IMR-90 (cell line): ENCODE results near the gene EEF2K. TPM values are rescaled to one million over a fixed set of nuclear protein-coding genes. Genes with fewer than 3 reads are reported as not detected.

Experiments
- ATAC-seq: fragments of 200-7000 bp; cut with Tn5 transposase; 2 replicates; pipeline ENCODE4 v1.9.1; 2020; ENCODE audit warnings: low read depth, mild to moderate bottlenecking, moderate library complexity
- BruUV-seq: library from RNA; stranded (reverse); fragments of 400-500 nt; replicated peaks from 2 replicates; lab custom pipeline; 2021; lab: Mats Ljungman, UMichigan
- CTCF ChIA-PET: fragments of 300-600 bp; formaldehyde crosslinking; extraction: SDS; loops from one replicate; lab custom pipeline; 2021; ENCODE audit warnings: antibody characterized with exemption; lab: Yijun Ruan, JAX
- POLR2A ChIA-PET: fragments of 300-600 bp; sonication (Branson Sonifier 250); formaldehyde crosslinking; loops from one replicate; lab custom pipeline; 2022; ENCODE audit warnings: antibody characterized with exemption; ENCODE audit not compliant: unreplicated experiment; lab: Charles Lee
- DNase-seq: peaks from one replicate; pipeline ENCODE4 v3.0.0; 2013
- H2AFZ ChIP-seq: replicated peaks from 2 replicates; pipeline ENCODE3; 2013; ENCODE audit warnings: low read length, mild to moderate bottlenecking; ENCODE audit not compliant: poor library complexity
- H2AK5ac ChIP-seq: 2 replicates; pipeline ENCODE4 v1.6.1; 2013; ENCODE audit warnings: low read depth, low read length, inconsistent platforms
- H2AK9ac ChIP-seq: replicated peaks from 2 replicates; pipeline ENCODE3; 2013; ENCODE audit warnings: mild to moderate bottlenecking, low read depth, low read length, moderate library complexity; ENCODE audit not compliant: poor library complexity
- H2BK120ac ChIP-seq: 2 replicates; pipeline ENCODE4 v1.6.1; 2013; ENCODE audit warnings: low read depth, low read length, inconsistent platforms
- H2BK15ac ChIP-seq: 3 replicates; pipeline ENCODE4 v1.6.1; 2013; ENCODE audit warnings: low read depth, low read length, inconsistent platforms
- H2BK20ac ChIP-seq: 2 replicates; pipeline ENCODE4 v1.6.1; 2013; ENCODE audit warnings: low read depth, mild to moderate bottlenecking, inconsistent platforms, low read length, moderate library complexity
- H2BK5ac ChIP-seq: 2 replicates; pipeline ENCODE4 v1.6.1; 2013; ENCODE audit warnings: mild to moderate bottlenecking, low read depth, low read length, inconsistent platforms; ENCODE audit not compliant: poor library complexity, severe bottlenecking
- H3K14ac ChIP-seq: replicated peaks from 2 replicates; pipeline ENCODE4 v1.6.1; 2013; ENCODE audit warnings: low read depth, low read length, inconsistent platforms
- H3K18ac ChIP-seq: 2 replicates; pipeline ENCODE4 v1.6.1; 2013; ENCODE audit warnings: low read depth, low read length, control low read depth
- H3K23ac ChIP-seq: 2 replicates; pipeline ENCODE4 v1.6.1; 2013; ENCODE audit warnings: low read depth, low read length, inconsistent platforms
- H3K27ac ChIP-seq: 2 replicates; pipeline ENCODE4 v1.5.1; 2013; ENCODE audit warnings: mild to moderate bottlenecking, control low read depth, low read length; ENCODE audit not compliant: insufficient read depth
- H3K27me3 ChIP-seq: 2 replicates; pipeline ENCODE4 v1.6.1; 2013; ENCODE audit warnings: low read length; ENCODE audit not compliant: control insufficient read depth, insufficient read depth
- H3K36me3 ChIP-seq: 2 replicates; pipeline ENCODE4 v1.6.1; 2013; ENCODE audit warnings: low read length, mixed read lengths; ENCODE audit not compliant: control insufficient read depth, insufficient read depth
- H3K4ac ChIP-seq: 2 replicates; pipeline ENCODE4 v1.6.1; 2013; ENCODE audit warnings: low read depth, low read length, inconsistent platforms
- H3K4me1 ChIP-seq: 2 replicates; pipeline ENCODE4 v1.6.1; 2013; ENCODE audit warnings: low read length, mixed read lengths; ENCODE audit not compliant: control insufficient read depth, insufficient read depth
- H3K4me2 ChIP-seq: 2 replicates; pipeline ENCODE4 v1.6.1; 2013; ENCODE audit warnings: low read depth, mild to moderate bottlenecking, control low read depth, low read length, moderate library complexity
- H3K4me3 ChIP-seq: 2 replicates; pipeline ENCODE4 v1.5.1; 2013; ENCODE audit warnings: low read depth, mild to moderate bottlenecking, control low read depth, low read length, moderate library complexity; ENCODE audit not compliant: insufficient read depth
- H3K56ac ChIP-seq: 2 replicates; pipeline ENCODE4 v1.6.1; 2013; ENCODE audit warnings: low read length, inconsistent platforms; ENCODE audit not compliant: insufficient read depth; ENCODE audit errors: extremely low read depth
- H3K79me1 ChIP-seq, 2 experiments: 2 replicates each; pipeline ENCODE4 v1.6.1; 2013; ENCODE audit warnings: low read length in 2 of 2, inconsistent platforms in 1 of 2, low read depth in 1 of 2
- H3K9ac ChIP-seq: 2 replicates; pipeline ENCODE4 v1.6.1; 2013; ENCODE audit warnings: low read depth, low read length, control low read depth
- H3K9me1 ChIP-seq: 2 replicates; pipeline ENCODE4 v1.6.1; 2013; ENCODE audit warnings: low read length, inconsistent platforms; ENCODE audit not compliant: insufficient read depth
- H3K9me3 ChIP-seq: 2 replicates; pipeline ENCODE4 v1.6.1; 2013; ENCODE audit warnings: low read length; ENCODE audit not compliant: control insufficient read depth, insufficient read depth
- H4K20me1 ChIP-seq: 2 replicates; pipeline ENCODE4 v1.6.1; 2013; ENCODE audit warnings: low read length, inconsistent platforms; ENCODE audit not compliant: insufficient read depth
- H4K5ac ChIP-seq: 2 replicates; pipeline ENCODE4 v1.6.1; 2013; ENCODE audit warnings: mild to moderate bottlenecking, low read depth, low read length, control low read depth
- H4K8ac ChIP-seq, 2 experiments: 2 replicates each; pipeline ENCODE4 v1.6.1; 2013; ENCODE audit warnings: low read depth in 2 of 2, low read length in 2 of 2, control low read depth in 1 of 2, inconsistent platforms in 1 of 2
- H4K91ac ChIP-seq: 2 replicates; pipeline ENCODE4 v1.6.1; 2013; ENCODE audit warnings: low read depth, low read length, inconsistent platforms; ENCODE audit not compliant: insufficient read depth
- BHLHE40 ChIP-seq: fragments of 150-350 bp; IDR thresholded peaks from 2 replicates; pipeline ENCODE4 v1.6.1; 2016; ENCODE audit warnings: mild to moderate bottlenecking, low read depth, low read length
- CEBPB ChIP-seq: IDR thresholded peaks from 2 replicates; pipeline ENCODE4 v1.6.1; 2012; ENCODE audit warnings: low read depth, low read length, improper control_type of control experiment
- CHD1 ChIP-seq: IDR thresholded peaks from 2 replicates; pipeline ENCODE4 v1.6.1; 2012; ENCODE audit warnings: low read depth, low read length, improper control_type of control experiment
- FOS ChIP-seq: fragments of 150-350 bp; IDR thresholded peaks from 2 replicates; pipeline ENCODE4 v1.6.1; 2016; ENCODE audit warnings: low read depth, low read length
- MAZ ChIP-seq: IDR thresholded peaks from 2 replicates; pipeline ENCODE4 v1.6.1; 2012; ENCODE audit warnings: low read depth, mild to moderate bottlenecking, low read length, improper control_type of control experiment, moderate library complexity, borderline replicate concordance
- MXI1 ChIP-seq: IDR thresholded peaks from 2 replicates; pipeline ENCODE4 v1.6.1; 2012; ENCODE audit warnings: low read depth, mild to moderate bottlenecking, low read length, moderate library complexity, borderline replicate concordance
- NFE2L2 ChIP-seq: fragments of 150-350 bp; IDR thresholded peaks from 2 replicates; pipeline ENCODE4 v1.6.1; 2016; ENCODE audit warnings: low read depth, mild to moderate bottlenecking, low read length
- POLR2A ChIP-seq: IDR thresholded peaks from 2 replicates; pipeline ENCODE4 v1.6.1; 2012; ENCODE audit warnings: mild to moderate bottlenecking, low read depth, low read length
- RAD21 ChIP-seq: IDR thresholded peaks from 2 replicates; pipeline ENCODE4 v1.6.1; 2012; ENCODE audit warnings: low read length, improper control_type of control experiment
- RCOR1 ChIP-seq: IDR thresholded peaks from 2 replicates; pipeline ENCODE4 v1.6.1; 2012; ENCODE audit warnings: mild to moderate bottlenecking, low read length, improper control_type of control experiment; ENCODE audit not compliant: insufficient replicate concordance
- RFX5 ChIP-seq: IDR thresholded peaks from 2 replicates; pipeline ENCODE4 v1.8.0; 2012; ENCODE audit warnings: low read depth, mild to moderate bottlenecking, low read length, moderate library complexity
- SMC3 ChIP-seq: fragments of 150-350 bp; IDR thresholded peaks from 2 replicates; pipeline ENCODE4 v1.6.1; 2016; ENCODE audit warnings: low read depth, mild to moderate bottlenecking, antibody characterized with exemption, low read length, moderate library complexity
- WGBS, 2 experiments: methylation state at CpG; one replicate each; pipeline versions ENCODE4 v1.1.5 to v1.1.7; 2013; ENCODE audit warnings: missing lambda C conversion rate in 2 of 2; ENCODE audit not compliant: insufficient read length in 1 of 2; ENCODE audit errors: extremely low coverage in 2 of 2; 5-methylcytosine and 5-hydroxymethylcytosine counted together
- dilution Hi-C: fragments of 300-500 bp; cut with HindIII; formaldehyde crosslinking; loops from one replicate; pipeline ENCODE4 v1.14.3; 2018; ENCODE audit warnings: low sequenced_read_pairs; ENCODE audit not compliant: unreplicated experiment
- in situ Hi-C: fragments of 300-500 bp; cut with MboI; formaldehyde crosslinking; loops from 3 replicates; pipeline ENCODE4 v1.14.3; 2019; ENCODE audit warnings: low sequenced_read_pairs, inconsistent platforms, mixed read lengths
- intact Hi-C: fragments of 100-400 bp; cut with micrococcal nuclease; formaldehyde crosslinking; loops from 2 replicates; pipeline ENCODE4 v1.10.0; 2022
- polyA plus RNA-seq, 3 experiments: library from polyadenylated mRNA; depleted of rRNA; stranded (reverse); fragments of >200 nt; gene quantifications; 2 replicates each; pipeline ENCODE4 v1.2.3, GENCODE V29; 2012; ENCODE audit warnings: low replicate concordance in 1 of 3
- total RNA-seq: library from RNA; depleted of rRNA; stranded (reverse); fragments of >200 nt; gene quantifications from 2 replicates; pipeline ENCODE4 v1.2.3, GENCODE V29; 2012
- TF ChIP-seq, protein P1 (sequence below): fragments of 150-350 bp; IDR thresholded peaks from 2 replicates; pipeline ENCODE4 v1.6.1; 2017; ENCODE audit warnings: mild to moderate bottlenecking, antibody characterized with exemption, low read length, low read depth
- TF ChIP-seq, protein P2 (sequence below): conservative IDR thresholded peaks from 2 replicates; pipeline ENCODE4 v1.5.1; 2012; ENCODE audit warnings: mild to moderate bottlenecking, low read depth, low read length, improper control_type of control experiment

EEF2K gene
- total and polyA plus RNA-seq, 2 of the 4 experiments (the other 2 are of a cell fraction), result 9.7 to 16.5 TPM

GRCh38 chr16:22316411-22316811 lies 110.3 kb downstream of the EEF2K start (continued):
- TF ChIP-seq MXI1 (no peak), CEBPB (no peak), CHD1 (no peak)

DNA sequence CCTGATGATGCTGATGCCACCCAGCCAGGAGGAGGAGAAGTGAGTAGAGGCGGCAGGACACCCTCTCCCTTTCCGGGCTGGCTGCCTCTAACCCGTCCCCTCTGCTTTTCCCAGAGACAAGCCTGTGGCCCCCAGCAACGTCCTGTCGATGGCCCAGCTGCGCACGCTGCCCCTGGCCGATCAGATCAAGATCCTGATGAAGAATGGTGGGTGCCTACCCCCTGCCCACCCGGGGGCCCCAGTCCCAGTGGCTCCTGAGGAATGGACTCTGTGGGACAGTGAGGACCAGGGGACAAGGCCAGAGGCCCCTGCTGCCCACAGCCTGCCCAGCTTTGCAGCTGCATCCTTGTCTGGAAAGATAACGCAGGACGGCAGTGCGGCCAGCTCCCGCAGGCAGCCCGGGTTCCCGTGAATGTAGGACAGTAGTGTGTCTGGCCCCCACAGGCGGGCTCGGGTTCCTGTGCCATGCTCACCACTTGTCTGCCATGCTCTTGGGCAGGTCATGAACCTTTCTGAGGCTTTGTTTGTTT lies 111.0 kb downstream of the EEF2K start:
- Histone ChIP-seq H3K4me3 (no peak overlapping the region), H3K27ac (no peak overlapping the region), H3K36me3 (peaks cover 48% of the 10 kb centered on the region), H3K14ac (no peak overlapping the region), H3K9me1 (no peaks in the 10 kb centered on the region), H4K8ac (no peak overlapping the region), H3K4me1 (no peaks in the 10 kb centered on the region), H2BK120ac (no peak overlapping the region), H3K9ac (no peak overlapping the region), H3K79me1 (peaks cover 0 to 13% of the 10 kb centered on the region in 2 experiments; a peak in 2 of 4 replicates), H2AFZ (no peak overlapping the region), H2BK5ac (no peak overlapping the region), H2BK20ac (no peak overlapping the region), H3K18ac (no peak overlapping the region), H2BK15ac (no peak overlapping the region), H4K20me1 (peaks cover 15% of the 10 kb centered on the region), H3K9me3 (no peaks in the 10 kb centered on the region), H2AK9ac (no peak overlapping the region), H4K5ac (no peak overlapping the region), H2AK5ac (no peak overlapping the region), H3K27me3 (no peaks in the 10 kb centered on the region), H4K91ac (no peak overlapping the region), H3K23ac (no peak overlapping the region), H3K4ac (no peak overlapping the region), H3K56ac (no peak overlapping the region), H3K4me2 (no peak overlapping the region)
- no TSS peak for BruUV-seq
- no peak for TF ChIP-seq MAZ
- no peak for TF ChIP-seq MXI1
- TF ChIP-seq NFE2L2, result no peak
- no peak for TF ChIP-seq POLR2A
- TF ChIP-seq RCOR1, result no peak
- TF ChIP-seq CEBPB, result no peak
- TF ChIP-seq, protein P1, sequence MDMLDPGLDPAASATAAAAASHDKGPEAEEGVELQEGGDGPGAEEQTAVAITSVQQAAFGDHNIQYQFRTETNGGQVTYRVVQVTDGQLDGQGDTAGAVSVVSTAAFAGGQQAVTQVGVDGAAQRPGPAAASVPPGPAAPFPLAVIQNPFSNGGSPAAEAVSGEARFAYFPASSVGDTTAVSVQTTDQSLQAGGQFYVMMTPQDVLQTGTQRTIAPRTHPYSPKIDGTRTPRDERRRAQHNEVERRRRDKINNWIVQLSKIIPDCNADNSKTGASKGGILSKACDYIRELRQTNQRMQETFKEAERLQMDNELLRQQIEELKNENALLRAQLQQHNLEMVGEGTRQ, result no peak
- no peak for TF ChIP-seq BHLHE40
- no peak for TF ChIP-seq RAD21
- no peak for TF ChIP-seq RFX5
- TF ChIP-seq FOS, result no peak
- TF ChIP-seq, protein P2, sequence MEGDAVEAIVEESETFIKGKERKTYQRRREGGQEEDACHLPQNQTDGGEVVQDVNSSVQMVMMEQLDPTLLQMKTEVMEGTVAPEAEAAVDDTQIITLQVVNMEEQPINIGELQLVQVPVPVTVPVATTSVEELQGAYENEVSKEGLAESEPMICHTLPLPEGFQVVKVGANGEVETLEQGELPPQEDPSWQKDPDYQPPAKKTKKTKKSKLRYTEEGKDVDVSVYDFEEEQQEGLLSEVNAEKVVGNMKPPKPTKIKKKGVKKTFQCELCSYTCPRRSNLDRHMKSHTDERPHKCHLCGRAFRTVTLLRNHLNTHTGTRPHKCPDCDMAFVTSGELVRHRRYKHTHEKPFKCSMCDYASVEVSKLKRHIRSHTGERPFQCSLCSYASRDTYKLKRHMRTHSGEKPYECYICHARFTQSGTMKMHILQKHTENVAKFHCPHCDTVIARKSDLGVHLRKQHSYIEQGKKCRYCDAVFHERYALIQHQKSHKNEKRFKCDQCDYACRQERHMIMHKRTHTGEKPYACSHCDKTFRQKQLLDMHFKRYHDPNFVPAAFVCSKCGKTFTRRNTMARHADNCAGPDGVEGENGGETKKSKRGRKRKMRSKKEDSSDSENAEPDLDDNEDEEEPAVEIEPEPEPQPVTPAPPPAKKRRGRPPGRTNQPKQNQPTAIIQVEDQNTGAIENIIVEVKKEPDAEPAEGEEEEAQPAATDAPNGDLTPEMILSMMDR, result no peak
- TF ChIP-seq SMC3, result no peak
- DNase-seq (no peak), ATAC-seq (no peak)
- intact Hi-C loops (no loop called here), dilution Hi-C loops (no loop called here), in situ Hi-C loops (no loop called here)
- ChIA-PET POLR2A (no interaction called here), CTCF (no interaction called here)
- 80% methylated on average over 14 of the region's 17 CpGs; no CpG with 5 or more reads in 1 of the 2 experiments for WGBS, 2 experiments
